Measurements from ENCODE around the gene TNFRSF8. TPM values are rescaled to one million over a fixed set of nuclear protein-coding genes. Genes with fewer than 3 reads are reported as not detected.

TNFRSF8 gene
- total and polyA plus RNA-seq, 9 of the 15 experiments (the other 6 are each of a cell fraction or from before 2014, with no cell fraction given), result 3.5 to 38.4 (median 17.1) TPM

- TF ChIP-seq HDGF (IDR thresholded peaks at IDR 0.05), result 0 out of 2 replicates have a peak, but pooled peaks have one; percentile 5
- 0 out of 2 replicates have a peak, but pooled peaks have one; percentile 13 for TF ChIP-seq FOXP4 (CRISPR knock-in tag; IDR thresholded peaks at IDR 0.05; ENCODE audit: borderline replicate concordance)
- no peak for TF ChIP-seq DMBX1 (CRISPR knock-in tag; IDR thresholded peaks at IDR 0.05; ENCODE audit: borderline replicate concordance)
- TF ChIP-seq PPARD (CRISPR knock-in tag; IDR thresholded peaks at IDR 0.05), result no peak
- TF ChIP-seq NR4A1 (CRISPR knock-in tag; IDR thresholded peaks at IDR 0.05), result no peak
- no peak for TF ChIP-seq NR4A1 (tag; IDR thresholded peaks at IDR 0.05)
- TF ChIP-seq NR2C2 (CRISPR knock-in tag; IDR thresholded peaks at IDR 0.05), result peak; percentile 28; the same call in 1 of the 2 replicates
- no peak; the same call in 1 of the 2 replicates for TF ChIP-seq NR2C2 (tag; IDR thresholded peaks at IDR 0.05)
- no peak for TF ChIP-seq ESRRA (IDR thresholded peaks at IDR 0.05; ENCODE audit: borderline replicate concordance, low read depth)
- TF ChIP-seq CREB1 (IDR thresholded peaks at IDR 0.05), result no peak
- TF ChIP-seq CREB1 (CRISPR knock-in tag; IDR thresholded peaks at IDR 0.05), result no peak
- no peak for TF ChIP-seq USF1 (CRISPR knock-in tag; IDR thresholded peaks at IDR 0.05)
Measured at GRCh38 chr1:12142891-12143630, 80.0 kb downstream of the TNFRSF8 start (continued).
